HG02610 (cell line): ENCODE results near the gene CER1.

ENCODE experiments used
- ATAC-seq: cut with Tn5 transposase; IDR thresholded peaks from one replicate; pipeline ENCODE4 v1.9.1; 2021; ENCODE audit warnings: mild to moderate bottlenecking, moderate library complexity; ENCODE audit not compliant: unreplicated experiment

The CER1 gene

GRCh38 chr9:14670718-14671117, 51.8 kb downstream of the CER1 start:
- peak; percentile 86 for ATAC-seq
